ENCODE results near the gene TPRX1.
"Not testable (repeated sequence)": the region's sequence is repeated elsewhere in the genome, so short reads cannot be mapped to it uniquely, and the experiment has no call there.

DNA sequence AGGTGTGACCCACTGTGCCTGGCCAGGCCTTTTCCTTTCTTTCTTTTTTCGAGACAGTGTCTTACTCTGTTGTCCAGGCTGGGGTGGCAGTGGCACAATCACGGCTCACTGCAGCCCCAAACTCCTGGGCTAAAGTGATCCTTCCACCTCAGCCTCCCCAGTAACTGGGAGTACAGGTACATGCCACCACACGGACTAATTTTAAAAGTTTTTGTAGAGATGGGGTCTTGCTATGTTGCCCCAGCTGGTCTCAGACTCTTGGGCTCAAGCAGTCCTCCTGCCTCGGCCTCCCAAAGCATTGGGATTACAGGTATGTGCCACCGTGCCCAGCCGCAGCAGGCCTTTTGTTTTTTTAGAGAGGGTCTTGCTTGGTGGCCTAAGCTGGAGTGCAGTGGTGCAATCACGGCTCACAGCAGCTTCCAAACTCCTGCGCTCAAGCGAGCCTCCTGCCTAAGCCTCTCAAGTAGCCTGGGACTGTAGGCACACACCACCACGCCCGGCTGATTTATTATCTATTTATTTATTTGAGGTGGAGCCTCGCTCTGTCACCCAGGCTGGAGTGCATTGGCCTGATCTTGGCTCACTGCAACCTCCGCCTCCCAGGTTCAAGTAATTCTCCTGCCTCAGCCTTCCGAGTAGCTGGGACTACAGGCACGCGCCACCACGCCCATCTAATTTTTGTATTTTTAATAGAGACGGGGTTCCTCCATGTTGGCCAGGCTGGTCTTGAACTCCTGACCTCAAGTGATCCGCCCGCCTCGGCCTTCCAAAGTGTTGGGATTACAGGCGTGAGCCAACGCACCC lies 26.9 kb downstream of the TPRX1 start:
- TF ChIP-seq, protein P1, sequence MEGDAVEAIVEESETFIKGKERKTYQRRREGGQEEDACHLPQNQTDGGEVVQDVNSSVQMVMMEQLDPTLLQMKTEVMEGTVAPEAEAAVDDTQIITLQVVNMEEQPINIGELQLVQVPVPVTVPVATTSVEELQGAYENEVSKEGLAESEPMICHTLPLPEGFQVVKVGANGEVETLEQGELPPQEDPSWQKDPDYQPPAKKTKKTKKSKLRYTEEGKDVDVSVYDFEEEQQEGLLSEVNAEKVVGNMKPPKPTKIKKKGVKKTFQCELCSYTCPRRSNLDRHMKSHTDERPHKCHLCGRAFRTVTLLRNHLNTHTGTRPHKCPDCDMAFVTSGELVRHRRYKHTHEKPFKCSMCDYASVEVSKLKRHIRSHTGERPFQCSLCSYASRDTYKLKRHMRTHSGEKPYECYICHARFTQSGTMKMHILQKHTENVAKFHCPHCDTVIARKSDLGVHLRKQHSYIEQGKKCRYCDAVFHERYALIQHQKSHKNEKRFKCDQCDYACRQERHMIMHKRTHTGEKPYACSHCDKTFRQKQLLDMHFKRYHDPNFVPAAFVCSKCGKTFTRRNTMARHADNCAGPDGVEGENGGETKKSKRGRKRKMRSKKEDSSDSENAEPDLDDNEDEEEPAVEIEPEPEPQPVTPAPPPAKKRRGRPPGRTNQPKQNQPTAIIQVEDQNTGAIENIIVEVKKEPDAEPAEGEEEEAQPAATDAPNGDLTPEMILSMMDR (IDR thresholded peaks at IDR 0.05; ENCODE audit: low read length), result not testable (repeated sequence)
- TF ChIP-seq EZH2 (optimal IDR thresholded peaks at IDR 0.05; ENCODE audit: low read depth, low read length); EZH2phosphoT487 (IDR thresholded peaks at IDR 0.05; ENCODE audit: low read length): not testable (repeated sequence)

Measured in MM.1S (cell line).